Endometrial microvascular endothelial cells (primary cell): ENCODE measurements around the gene SRRM4. TPM values are rescaled to one million over a fixed set of nuclear protein-coding genes. Genes with fewer than 3 reads are reported as not detected.
"Not testable (repeated sequence)": the region's sequence is repeated elsewhere in the genome, so short reads cannot be mapped to it uniquely, and the experiment has no call there.

Experiments
- in situ Hi-C: cut with HindIII; loops from 2 replicates; pipeline ENCODE4 v1.10.0; 2017; ENCODE audit warnings: low sequenced_read_pairs, low pct_unique_long_range_greater_than_20kb; ENCODE audit errors: inconsistent ontology term
- total RNA-seq: library from RNA; depleted of rRNA; stranded (reverse); fragments of >200 nt; gene quantifications from one replicate; pipeline ENCODE4 v1.2.3, GENCODE V29; 2015; ENCODE audit errors: inconsistent ontology term

The SRRM4 gene
- total RNA-seq, 1 donor from 2014 or later: not detected

DNA sequence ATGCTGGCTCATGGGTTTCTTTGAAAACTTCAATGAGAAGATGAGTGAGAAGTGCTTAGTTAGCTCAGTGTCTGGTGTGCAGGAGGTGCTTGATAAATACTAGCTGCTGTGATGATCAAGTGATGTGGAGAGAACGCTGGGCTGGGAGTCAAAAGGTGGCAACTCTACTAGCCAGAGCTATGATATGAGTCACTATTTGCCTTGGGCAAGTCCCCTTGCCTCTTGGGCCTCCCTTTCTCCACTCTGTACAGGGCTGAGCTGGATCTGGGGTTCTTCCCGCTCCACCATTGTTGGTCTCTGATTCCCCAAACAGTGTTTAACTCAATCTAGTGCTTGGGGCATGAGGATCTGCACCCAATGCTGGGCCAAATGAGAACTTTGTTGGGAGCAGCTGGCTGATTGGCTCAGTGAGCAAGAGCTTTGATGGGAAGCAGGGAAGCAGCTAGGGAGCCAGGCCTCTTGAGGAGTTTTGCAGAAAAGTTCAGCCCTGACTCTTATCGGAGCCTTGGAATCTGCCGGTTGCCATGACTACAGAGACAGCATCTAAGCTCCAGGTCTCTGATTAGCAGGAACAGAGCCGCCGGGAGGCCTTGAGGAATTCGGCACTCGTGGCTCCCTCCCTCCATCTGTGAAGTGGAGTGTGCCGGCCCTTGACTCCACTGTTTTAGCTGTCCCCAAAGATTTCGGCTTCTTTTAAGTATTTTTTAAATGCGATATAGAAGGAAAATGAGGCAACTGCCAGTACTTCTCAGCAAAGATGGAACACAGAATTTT is 115.3 kb downstream of the SRRM4 start:
- in situ Hi-C loops: no loop called here

GRCh38 chr12:119100933-119101332 is 119.6 kb downstream of the SRRM4 start:
- in situ Hi-C loops: no loop called here

- in situ Hi-C loops: no loop called here
Measured at GRCh38 chr12:119102274-119102673, 120.9 kb downstream of the SRRM4 start.

- in situ Hi-C loops: no loop called here
Measured at GRCh38 chr12:119102714-119103113, 121.4 kb downstream of the SRRM4 start.

DNA sequence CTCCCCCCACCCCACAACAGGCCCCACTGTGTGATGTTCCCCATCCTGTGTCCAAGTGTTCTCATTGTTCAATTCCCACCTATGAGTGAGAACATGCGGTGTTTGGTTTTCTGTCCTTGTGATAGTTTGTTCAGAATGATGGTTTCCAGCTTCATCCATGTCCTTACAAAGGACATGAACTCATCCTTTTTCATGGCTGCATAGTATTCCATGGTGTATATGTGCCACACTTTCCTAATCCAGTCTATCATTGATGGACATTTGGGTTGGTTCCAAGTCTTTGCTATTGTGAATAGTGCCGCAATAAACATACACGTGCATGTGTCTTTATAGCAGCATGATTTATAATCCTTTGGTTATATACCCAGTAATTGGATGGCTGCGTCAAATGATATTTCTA is 123.6 kb downstream of the SRRM4 start:
- in situ Hi-C loops: not testable (repeated sequence)

GRCh38 chr12:119113496-119113986 is 132.2 kb downstream of the SRRM4 start:
- in situ Hi-C loops: no loop called here

GRCh38 chr12:119114294-119114693 is 133.0 kb downstream of the SRRM4 start:
- in situ Hi-C loops: no loop called here

- in situ Hi-C loops: no loop called here
Measured at GRCh38 chr12:119115296-119115905, 134.1 kb downstream of the SRRM4 start.

DNA sequence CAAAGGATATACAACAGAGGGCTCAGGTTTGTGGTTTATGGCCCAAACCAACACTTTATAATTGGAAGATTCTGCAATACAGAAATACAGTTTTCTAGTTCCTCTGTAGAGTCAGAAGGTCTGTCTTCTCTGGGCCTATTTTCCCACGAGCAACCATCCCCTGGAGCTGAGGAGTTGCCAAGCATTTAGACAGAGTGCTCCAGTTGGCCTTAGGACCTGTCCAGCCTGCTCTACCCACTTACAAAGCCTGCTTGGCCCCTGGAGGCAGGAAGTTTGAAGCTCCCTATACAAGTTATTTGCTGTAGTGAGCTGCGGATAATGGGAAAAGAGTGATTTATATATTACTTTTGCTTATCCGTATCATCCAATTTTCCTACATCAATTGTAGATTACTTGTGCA is 136.6 kb downstream of the SRRM4 start:
- in situ Hi-C loops: no loop called here

DNA sequence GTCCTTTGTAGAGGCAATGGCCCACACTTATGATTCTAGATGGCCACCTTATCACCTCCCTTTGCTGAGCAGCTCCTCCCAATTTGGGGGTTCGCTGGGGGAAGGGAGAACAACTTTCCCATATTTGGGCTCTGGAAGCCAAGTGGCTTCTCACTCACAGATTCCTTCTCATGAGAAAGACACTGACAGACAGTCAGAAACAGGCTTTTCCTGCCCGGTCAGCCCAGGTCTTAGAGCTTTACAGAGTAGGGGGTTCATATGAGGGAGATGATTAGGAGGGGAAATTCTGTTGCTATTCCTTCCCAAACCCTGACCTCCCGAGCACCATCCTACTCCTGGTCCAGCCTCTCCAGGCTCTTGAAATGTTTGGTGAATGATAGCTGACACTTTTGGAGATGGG is 137.3 kb downstream of the SRRM4 start:
- in situ Hi-C loops: no loop called here

DNA sequence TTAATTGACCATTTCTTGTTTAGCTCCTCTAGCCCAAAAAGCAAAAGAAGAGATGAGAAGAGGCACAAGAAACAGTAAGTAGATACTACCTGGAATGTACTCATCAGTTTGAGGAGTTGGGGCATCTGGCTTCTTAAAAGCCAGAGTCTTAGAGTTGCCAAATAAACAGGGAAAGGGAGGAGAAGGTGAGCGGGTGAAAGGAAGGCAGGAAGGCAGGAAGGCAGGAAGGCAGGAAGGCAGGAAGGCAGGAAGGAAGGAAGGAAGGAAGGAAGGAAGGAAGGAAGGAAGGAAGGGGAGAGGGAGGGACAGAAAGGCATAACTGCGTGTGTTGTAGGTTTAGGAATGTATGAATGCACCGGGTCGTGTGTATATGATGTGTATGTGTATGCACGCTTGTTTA is 140.7 kb downstream of the SRRM4 start:
- in situ Hi-C loops: no loop called here

- in situ Hi-C loops: no loop called here
Measured at GRCh38 chr12:119122751-119123150, 141.4 kb downstream of the SRRM4 start.

DNA sequence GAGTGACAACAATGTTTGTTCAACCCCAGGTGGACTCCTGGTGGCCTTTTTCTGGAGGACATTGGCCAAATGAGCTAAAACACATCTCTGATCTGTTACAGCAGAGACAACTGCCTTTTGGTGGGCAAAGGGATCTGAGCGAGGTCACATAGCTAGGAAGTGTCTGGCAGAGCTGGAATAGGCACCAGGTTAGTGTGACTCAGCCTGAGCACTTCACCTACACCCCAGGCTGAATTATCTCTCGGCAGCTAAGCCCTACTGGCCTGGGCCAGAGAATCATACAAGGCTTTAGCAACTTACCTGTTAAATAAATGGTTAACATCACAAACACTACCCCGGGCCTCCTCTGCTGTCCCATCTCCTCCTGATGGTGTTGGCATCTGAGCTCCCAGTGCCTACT is 147.2 kb downstream of the SRRM4 start:
- in situ Hi-C loops: no loop called here

DNA sequence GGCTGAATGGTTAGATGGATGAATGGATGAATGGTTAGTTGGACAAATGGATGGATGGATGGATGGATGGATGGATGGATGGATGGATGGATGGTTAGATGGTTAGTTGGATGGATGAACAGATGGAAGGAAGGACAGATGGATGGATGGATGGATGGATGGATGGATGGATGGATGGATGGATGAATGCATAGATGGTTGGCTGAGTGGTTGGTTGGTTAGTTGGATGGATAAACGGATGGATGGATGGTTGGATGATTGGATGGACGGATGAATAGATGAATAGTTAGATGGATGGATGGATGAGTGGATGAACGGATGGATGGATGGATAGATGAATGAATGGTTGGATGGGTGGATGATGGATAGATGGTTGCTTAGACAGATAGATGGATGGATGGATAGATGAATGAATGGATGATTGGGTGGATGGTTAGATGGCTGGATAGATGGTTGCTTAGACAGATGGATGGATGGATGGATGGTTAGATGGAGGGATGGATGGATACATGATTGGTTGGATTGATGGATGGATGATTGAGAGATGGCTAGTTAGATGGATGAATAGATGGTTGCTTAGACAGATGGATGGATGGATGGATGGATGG is 148.6 kb downstream of the SRRM4 start:
- in situ Hi-C loops: no loop called here

- in situ Hi-C loops: no loop called here
Measured at GRCh38 chr12:119130523-119130922, 149.2 kb downstream of the SRRM4 start.

DNA sequence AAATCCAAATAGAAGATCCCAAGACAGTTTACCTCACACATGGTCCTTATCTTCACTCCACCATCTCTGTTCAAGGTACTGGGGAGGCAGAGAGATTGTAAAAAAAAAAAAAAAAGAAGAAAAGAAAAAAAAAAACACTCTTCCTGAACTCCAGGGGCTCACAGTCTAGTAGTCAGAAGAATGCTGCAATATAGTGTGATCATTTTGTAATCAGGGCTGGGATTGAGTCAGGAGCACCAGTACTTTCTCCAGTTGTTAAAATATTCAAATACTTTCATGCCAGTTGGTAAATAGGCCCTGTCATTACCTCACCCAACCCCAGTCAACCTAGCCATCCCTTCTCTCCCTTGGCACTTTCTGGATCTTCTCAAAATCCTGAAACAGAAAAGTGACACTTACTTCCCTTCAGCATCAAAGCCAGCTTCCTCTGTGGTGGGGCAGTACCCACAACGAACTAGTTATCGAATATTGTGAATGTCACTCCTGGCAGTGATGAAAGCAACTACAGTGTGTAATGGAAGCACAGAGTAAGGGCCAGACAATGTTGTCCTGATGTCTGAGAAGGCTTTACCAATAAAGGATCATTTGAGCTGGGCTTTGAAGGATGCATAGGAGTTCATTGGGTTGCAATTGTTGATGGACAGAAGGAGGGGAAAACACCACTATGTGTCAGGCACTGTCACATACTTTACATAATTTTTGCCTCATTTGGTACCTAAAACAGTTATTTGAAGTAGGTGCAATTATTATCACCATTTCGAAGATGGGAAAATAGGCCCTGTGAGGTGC is 153.1 kb downstream of the SRRM4 start:
- in situ Hi-C loops: no loop called here

GRCh38 chr12:119136811-119137410 is 155.6 kb downstream of the SRRM4 start:
- in situ Hi-C loops: no loop called here

- in situ Hi-C loops: no loop called here
Measured at GRCh38 chr12:119139448-119139847, 158.1 kb downstream of the SRRM4 start.

DNA sequence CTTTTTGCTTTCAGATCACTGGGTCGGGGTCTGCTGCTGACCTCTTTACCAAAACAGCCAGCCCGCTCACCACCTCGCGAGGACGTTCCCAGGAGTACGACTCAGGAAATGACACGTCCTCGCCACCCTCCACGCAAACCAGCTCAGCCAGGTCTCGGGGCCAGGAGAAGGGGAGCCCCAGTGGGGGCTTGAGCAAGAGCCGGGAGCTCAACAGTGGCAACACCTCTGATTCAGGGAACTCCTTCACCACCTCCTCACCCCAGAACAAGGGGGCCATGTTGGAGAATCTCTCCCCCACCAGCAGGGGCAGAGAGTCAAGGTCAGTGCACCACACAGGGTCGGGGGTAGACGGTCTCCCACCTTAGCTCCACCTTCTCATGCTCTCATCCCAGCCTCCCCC is 164.0 kb downstream of the SRRM4 start:
- in situ Hi-C loops: no loop called here
